Fibroblast of lung (primary cell): ENCODE results near the gene ESRRB.
A peak's percentile ranks its signal among the peaks of the same experiment; 100 is the strongest.

ENCODE experiments used
- EZH2 ChIP-seq: IDR thresholded peaks from 2 replicates; pipeline ENCODE4 v1.5.1; 2012; ENCODE audit warnings: low read length, control low read depth, mild to moderate bottlenecking; ENCODE audit errors: missing control alignments
- TF ChIP-seq, protein P1 (sequence below), 2 donors: IDR thresholded peaks in 1 of 2; conservative IDR thresholded peaks in 1 of 2; 1 replicate in 1 of 2; 2 replicates in 1 of 2; pipeline ENCODE4 v1.5.1; 2011 to 2012; ENCODE audit warnings: low read length in 2 of 2, control low read depth in 1 of 2, inconsistent platforms in 1 of 2, low read depth in 1 of 2, mild to moderate bottlenecking in 1 of 2

DNA sequence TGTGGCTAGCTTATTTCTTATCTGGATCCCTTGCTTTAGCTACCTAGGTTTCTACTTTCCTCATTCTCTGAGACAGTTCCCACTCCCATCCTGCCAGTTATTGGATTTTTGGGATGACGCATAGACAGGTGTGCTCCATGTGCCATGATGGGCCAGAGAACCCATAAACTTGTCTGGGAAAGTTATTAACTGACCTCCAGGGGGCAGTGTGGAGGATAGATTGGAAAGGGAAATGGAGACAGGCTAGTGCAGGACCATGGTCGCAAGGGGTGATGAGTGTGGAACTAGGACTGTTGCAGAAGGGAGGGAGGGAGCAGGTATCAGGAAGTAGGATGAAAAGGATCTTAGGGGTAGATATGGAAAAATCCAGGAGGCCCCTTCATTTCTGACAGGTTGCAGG is 80.3 kb downstream of the ESRRB start:
- TF ChIP-seq, protein P1, sequence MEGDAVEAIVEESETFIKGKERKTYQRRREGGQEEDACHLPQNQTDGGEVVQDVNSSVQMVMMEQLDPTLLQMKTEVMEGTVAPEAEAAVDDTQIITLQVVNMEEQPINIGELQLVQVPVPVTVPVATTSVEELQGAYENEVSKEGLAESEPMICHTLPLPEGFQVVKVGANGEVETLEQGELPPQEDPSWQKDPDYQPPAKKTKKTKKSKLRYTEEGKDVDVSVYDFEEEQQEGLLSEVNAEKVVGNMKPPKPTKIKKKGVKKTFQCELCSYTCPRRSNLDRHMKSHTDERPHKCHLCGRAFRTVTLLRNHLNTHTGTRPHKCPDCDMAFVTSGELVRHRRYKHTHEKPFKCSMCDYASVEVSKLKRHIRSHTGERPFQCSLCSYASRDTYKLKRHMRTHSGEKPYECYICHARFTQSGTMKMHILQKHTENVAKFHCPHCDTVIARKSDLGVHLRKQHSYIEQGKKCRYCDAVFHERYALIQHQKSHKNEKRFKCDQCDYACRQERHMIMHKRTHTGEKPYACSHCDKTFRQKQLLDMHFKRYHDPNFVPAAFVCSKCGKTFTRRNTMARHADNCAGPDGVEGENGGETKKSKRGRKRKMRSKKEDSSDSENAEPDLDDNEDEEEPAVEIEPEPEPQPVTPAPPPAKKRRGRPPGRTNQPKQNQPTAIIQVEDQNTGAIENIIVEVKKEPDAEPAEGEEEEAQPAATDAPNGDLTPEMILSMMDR (conservative IDR thresholded peaks at IDR 0.05 in 1 of 2, IDR thresholded peaks at IDR 0.05 in 1 of 2; ENCODE audit: low read depth in 1 of 2, low read length in 2 of 2): peak; percentile 26 to 40
- no peak for TF ChIP-seq EZH2
